GM19023 (cell line): ENCODE measurements around the gene MTARC2.

ENCODE experiments used
- ATAC-seq: cut with Tn5 transposase; IDR thresholded peaks from one replicate; pipeline ENCODE4 v1.9.1; 2021; ENCODE audit warnings: mild to moderate bottlenecking, moderate library complexity; ENCODE audit not compliant: unreplicated experiment

The MTARC2 gene

GRCh38 chr1:220797044-220797443 is 48.9 kb downstream of the MTARC2 start:
- no peak for ATAC-seq

DNA sequence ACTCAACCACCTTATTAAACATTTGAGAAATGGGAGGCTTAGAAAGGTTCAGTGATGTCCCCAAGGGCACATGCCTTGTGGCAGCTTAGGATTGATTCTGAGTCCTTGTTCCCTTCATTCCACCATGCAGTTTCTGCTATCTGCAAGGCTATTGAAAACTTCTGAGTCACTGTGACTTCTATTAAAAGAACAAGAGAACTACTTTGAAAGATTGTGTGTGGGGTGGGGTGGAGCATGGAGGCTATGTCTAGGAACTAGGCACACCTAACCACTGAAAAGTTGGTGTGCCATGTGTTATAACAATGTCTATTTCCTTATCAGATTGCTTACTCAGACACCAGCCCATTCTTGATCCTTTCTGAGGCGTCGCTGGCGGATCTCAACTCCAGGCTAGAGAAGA is 49.4 kb downstream of the MTARC2 start:
- no peak for ATAC-seq

- no peak for ATAC-seq
These were observed 50.2 kb downstream of the MTARC2 start for GRCh38 chr1:220798338-220798737.

DNA sequence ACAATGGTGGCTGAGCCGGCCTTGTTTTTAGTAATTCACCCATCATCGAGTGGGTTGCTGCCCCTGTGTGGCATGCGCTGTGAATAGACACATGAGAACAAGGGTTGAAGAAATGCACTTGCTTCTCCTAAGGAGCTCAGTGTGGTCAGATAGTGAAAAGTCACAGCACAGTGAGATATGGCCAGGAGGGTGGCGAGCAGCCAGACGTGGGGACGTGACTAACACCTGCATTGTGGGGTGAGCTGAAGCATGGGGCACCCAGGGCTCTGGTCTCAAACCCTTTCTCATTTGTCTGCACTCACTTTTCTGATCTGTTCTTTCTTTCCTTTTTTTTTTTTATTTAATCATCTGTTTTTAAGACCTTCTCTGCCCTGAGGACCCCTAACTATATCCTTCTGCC is 52.1 kb downstream of the MTARC2 start:
- no peak for ATAC-seq

- no peak for ATAC-seq
These were observed 55.5 kb downstream of the MTARC2 start for GRCh38 chr1:220803401-220804201.

- ATAC-seq = no peak
These were observed 56.1 kb downstream of the MTARC2 start for GRCh38 chr1:220804202-220804586.

- ATAC-seq = no peak
These were observed 58.3 kb downstream of the MTARC2 start for GRCh38 chr1:220806408-220806807.

GRCh38 chr1:220807726-220808125 is 59.6 kb downstream of the MTARC2 start:
- no peak for ATAC-seq

GRCh38 chr1:220808345-220809186 is 60.4 kb downstream of the MTARC2 start:
- ATAC-seq = no peak

DNA sequence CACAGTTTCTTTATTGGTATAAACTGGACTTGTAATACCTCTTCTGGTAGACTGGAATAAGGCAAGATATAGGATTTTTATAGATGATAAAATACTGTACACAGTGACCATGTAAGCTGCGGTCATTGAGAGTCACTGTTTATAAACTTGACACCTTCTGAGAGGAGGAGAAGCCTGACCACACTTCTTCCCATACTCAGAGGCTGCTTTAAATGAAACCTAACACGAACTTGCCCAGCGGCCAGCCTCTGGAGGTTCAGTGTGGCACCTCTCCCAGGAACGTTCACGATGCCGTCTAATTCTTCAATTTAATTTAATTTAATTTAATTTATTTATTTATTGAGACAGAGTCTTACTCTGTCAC is 61.0 kb downstream of the MTARC2 start:
- ATAC-seq = no peak

DNA sequence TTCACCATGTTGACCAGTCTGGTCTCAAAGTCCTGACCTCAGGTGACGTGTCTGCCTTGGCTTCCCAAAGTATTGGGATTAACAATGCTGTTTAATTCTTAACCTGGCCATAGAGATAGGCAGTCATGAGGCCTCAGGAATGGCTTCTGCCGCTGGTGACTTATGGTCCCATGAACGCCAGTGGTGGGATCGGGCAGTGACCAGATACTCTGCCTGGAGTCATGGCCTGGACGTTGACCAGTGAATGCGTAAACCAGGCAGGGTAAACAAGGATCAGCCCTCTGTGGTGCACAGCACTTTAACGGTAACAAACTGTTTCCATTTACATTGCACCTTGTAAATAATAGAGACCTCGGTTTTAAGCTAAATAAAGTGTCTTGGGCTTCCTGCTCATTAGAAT is 61.6 kb downstream of the MTARC2 start:
- no peak for ATAC-seq

DNA sequence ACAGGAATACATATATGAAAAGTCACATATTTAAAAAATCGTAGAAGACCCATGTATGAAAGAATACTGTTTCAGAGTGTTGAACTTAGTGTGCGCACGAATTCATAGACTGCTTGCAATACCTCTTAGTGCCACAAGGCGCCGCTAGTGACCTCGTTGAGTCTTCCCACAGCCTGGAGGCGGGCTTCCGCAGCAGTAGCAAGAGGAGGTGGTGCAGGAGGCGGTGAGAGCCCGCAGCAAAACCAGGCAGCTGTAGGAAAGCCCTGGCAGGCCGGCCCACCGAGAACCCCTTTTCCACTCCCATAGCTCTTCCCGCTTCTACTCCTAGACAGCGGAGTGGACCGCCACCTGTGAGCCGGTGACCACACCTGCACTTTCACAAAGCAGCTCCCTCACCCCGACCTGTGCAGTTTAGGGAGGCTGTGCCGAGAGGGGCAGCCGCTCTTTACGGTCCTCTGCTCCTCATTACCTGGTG is 62.1 kb downstream of the MTARC2 start:
- peak; percentile 93 for ATAC-seq

DNA sequence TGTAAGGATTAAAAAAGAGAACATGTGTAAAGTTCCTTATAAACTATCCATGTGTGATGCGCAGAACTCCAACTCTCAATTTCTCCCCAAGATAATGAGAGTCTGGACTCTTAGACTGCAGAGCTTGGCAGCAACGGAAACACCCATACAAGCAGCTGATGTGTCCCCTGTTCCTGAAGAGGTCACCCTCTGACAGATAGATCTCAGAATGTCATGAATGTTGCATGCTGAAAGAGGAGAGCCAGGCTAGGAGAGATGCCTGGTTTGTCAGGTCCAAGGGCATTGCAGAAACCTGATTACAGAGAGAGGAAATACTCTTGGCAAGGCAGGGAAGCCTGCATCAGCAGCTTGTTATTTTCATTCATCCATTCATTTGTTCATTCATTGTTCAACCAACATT is 62.8 kb downstream of the MTARC2 start:
- no peak for ATAC-seq

GRCh38 chr1:220811695-220812094 is 63.6 kb downstream of the MTARC2 start:
- no peak for ATAC-seq

GRCh38 chr1:220812308-220812707 is 64.2 kb downstream of the MTARC2 start:
- ATAC-seq = no peak

GRCh38 chr1:220813013-220813412 is 64.9 kb downstream of the MTARC2 start:
- ATAC-seq = no peak

DNA sequence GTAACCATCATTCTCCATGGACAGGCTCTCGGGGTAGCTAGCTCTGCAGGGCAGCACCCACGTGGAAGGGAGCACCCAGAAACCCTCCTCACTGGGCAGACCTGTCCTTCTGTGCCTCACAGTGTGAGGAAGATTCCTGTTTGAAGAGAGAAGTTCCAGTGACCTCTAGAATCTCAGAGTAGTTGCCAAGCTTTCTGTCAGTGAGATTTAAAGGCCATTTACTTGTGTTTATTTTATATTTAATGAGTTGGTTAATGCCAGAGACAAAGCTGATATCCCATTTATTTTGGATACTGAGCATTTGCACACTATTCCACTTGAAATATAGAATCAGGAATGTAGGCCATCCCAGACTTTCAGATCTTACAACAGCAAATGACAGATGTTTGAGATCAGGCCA is 67.3 kb downstream of the MTARC2 start:
- ATAC-seq = no peak

- no peak for ATAC-seq
These were observed 69.8 kb downstream of the MTARC2 start for GRCh38 chr1:220817907-220818306.

GRCh38 chr1:220818421-220819173 is 70.5 kb downstream of the MTARC2 start:
- no peak for ATAC-seq

DNA sequence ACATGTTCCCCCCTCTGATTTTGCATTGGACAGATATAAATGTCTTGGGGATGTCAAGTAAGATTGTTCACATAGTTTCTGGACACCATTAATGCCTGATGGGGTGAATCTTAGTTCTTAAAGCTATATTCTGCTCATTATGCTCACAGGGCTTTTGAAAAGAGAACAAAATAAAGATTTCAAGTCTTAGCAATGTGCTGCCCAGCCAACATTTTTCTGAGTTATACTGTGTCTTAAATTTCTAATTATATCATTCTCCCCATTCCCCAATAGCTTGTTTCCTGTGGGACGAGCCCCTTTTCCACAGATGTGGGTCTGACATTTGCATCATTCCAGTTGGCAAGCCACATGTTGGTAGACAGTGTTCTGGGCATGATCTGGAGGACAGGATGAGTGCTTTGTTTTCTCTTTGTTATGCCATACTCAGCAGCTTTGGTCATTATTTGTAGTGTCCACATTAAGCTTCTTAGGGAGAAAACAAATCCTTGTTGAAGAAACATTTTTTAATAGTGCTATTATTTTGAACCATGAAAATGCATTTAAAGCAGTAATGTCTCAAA is 71.4 kb downstream of the MTARC2 start:
- no peak for ATAC-seq
